ENCODE measurements around the gene GORAB.

Gene GORAB

GRCh38 chr1:170567214-170567613 lies 35.2 kb downstream of the GORAB start:
- Histone ChIP-seq H3K4me2 (ENCODE audit: low read depth, low read length, poor library complexity, severe bottlenecking) (no peak overlapping the region), H3K36me3 (ENCODE audit: low read length) (no peaks in the 10 kb centered on the region)
- TF ChIP-seq CTCF (IDR thresholded peaks at IDR 0.05; ENCODE audit: insufficient read depth, low read length, poor library complexity, severe bottlenecking) (no peak), EZH2phosphoT487 (conservative IDR thresholded peaks at IDR 0.05; ENCODE audit: low read length) (no peak)

GRCh38 chr1:170568197-170568596 lies 36.2 kb downstream of the GORAB start:
- Histone ChIP-seq H3K4me2 (ENCODE audit: low read depth, low read length, poor library complexity, severe bottlenecking) (no peak overlapping the region), H3K9me2 (replicated peaks; ENCODE audit: insufficient read depth, low read length) (no peaks in the 10 kb centered on the region), H3K9me3 (ENCODE audit: insufficient read depth, low read length) (no peaks in the 10 kb centered on the region), H4K20me1 (ENCODE audit: low read depth, low read length) (no peaks in the 10 kb centered on the region), H3K9ac (ENCODE audit: low read length) (no peak overlapping the region), H3K4me3 (ENCODE audit: insufficient read depth, low read length, poor library complexity, severe bottlenecking) (no peak overlapping the region), H2AFZ (ENCODE audit: low read depth, low read length, severe bottlenecking) (no peak overlapping the region), H3K36me3 (ENCODE audit: low read length) (no peaks in the 10 kb centered on the region), H3F3A (ENCODE audit: insufficient read depth) (no peaks in the 10 kb centered on the region), H3K27me3 (ENCODE audit: low read length) (no peaks in the 10 kb centered on the region; the same call in 1 of the 2 replicates), H3K79me2 (ENCODE audit: insufficient read depth, low read length) (no peaks in the 10 kb centered on the region), H3K27ac (ENCODE audit: low read depth, low read length) (no peak overlapping the region)
- no peak for TF ChIP-seq EZH2phosphoT487 (conservative IDR thresholded peaks at IDR 0.05; ENCODE audit: low read length)
- no peak for TF ChIP-seq CTCF (IDR thresholded peaks at IDR 0.05; ENCODE audit: insufficient read depth, low read length, poor library complexity, severe bottlenecking)

More at GRCh38 chr1:170567214-170567613, 35.2 kb downstream of the GORAB start:
- Histone ChIP-seq H4K20me1 (ENCODE audit: low read depth, low read length) (no peaks in the 10 kb centered on the region), H3K9ac (ENCODE audit: low read length) (no peak overlapping the region), H2AFZ (ENCODE audit: low read depth, low read length, severe bottlenecking) (no peak overlapping the region), H3K27ac (ENCODE audit: low read depth, low read length) (no peak overlapping the region), H3K27me3 (ENCODE audit: low read length) (no peaks in the 10 kb centered on the region; the same call in 1 of the 2 replicates), H3K9me3 (ENCODE audit: insufficient read depth, low read length) (no peaks in the 10 kb centered on the region), H3F3A (ENCODE audit: insufficient read depth) (no peaks in the 10 kb centered on the region), H3K4me3 (ENCODE audit: insufficient read depth, low read length, poor library complexity, severe bottlenecking) (no peak overlapping the region), H3K79me2 (ENCODE audit: insufficient read depth, low read length) (no peaks in the 10 kb centered on the region), H3K9me2 (replicated peaks; ENCODE audit: insufficient read depth, low read length) (no peaks in the 10 kb centered on the region)

- H2AFZ ChIP-seq (ENCODE audit: low read depth, low read length, severe bottlenecking): no peak overlapping the region
- no peak overlapping the region for H3K4me2 ChIP-seq (ENCODE audit: low read depth, low read length, poor library complexity, severe bottlenecking)
- H3K9me2 ChIP-seq (replicated peaks; ENCODE audit: insufficient read depth, low read length): no peaks in the 10 kb centered on the region
- no peaks in the 10 kb centered on the region for H3K27me3 ChIP-seq (ENCODE audit: low read length)
- no peak overlapping the region for H3K4me3 ChIP-seq (ENCODE audit: insufficient read depth, low read length, poor library complexity, severe bottlenecking)
- no peak overlapping the region for H3K9ac ChIP-seq (ENCODE audit: low read length)
- no peaks in the 10 kb centered on the region for H4K20me1 ChIP-seq (ENCODE audit: low read depth, low read length)
- H3K27ac ChIP-seq (ENCODE audit: low read depth, low read length): no peak overlapping the region
- no peaks in the 10 kb centered on the region for H3F3A ChIP-seq (ENCODE audit: insufficient read depth)
- H3K9me3 ChIP-seq (ENCODE audit: insufficient read depth, low read length): no peaks in the 10 kb centered on the region
- no peaks in the 10 kb centered on the region for H3K36me3 ChIP-seq (ENCODE audit: low read length)
- no peaks in the 10 kb centered on the region for H3K79me2 ChIP-seq (ENCODE audit: insufficient read depth, low read length)
- TF ChIP-seq EZH2phosphoT487 (conservative IDR thresholded peaks at IDR 0.05; ENCODE audit: low read length): no peak
- TF ChIP-seq CTCF (IDR thresholded peaks at IDR 0.05; ENCODE audit: insufficient read depth, low read length, poor library complexity, severe bottlenecking): no peak
Observed at GRCh38 chr1:170576980-170577379, 45.0 kb downstream of the GORAB start.

Data from SU-DHL-6 (cell line).